IMR-90 (cell line): Measurements from ENCODE around the gene MUC20. TPM values are rescaled to one million over a fixed set of nuclear protein-coding genes. Genes with fewer than 3 reads are reported as not detected.

Experiments
- ATAC-seq: fragments of 200-7000 bp; cut with Tn5 transposase; 2 replicates; pipeline ENCODE4 v1.9.1; 2020; ENCODE audit warnings: low read depth, mild to moderate bottlenecking, moderate library complexity
- BruUV-seq: library from RNA; stranded (reverse); fragments of 400-500 nt; replicated peaks from 2 replicates; lab custom pipeline; 2021; lab: Mats Ljungman, UMichigan
- CTCF ChIA-PET: fragments of 300-600 bp; formaldehyde crosslinking; extraction: SDS; loops from one replicate; lab custom pipeline; 2021; ENCODE audit warnings: antibody characterized with exemption; lab: Yijun Ruan, JAX
- POLR2A ChIA-PET: fragments of 300-600 bp; sonication (Branson Sonifier 250); formaldehyde crosslinking; loops from one replicate; lab custom pipeline; 2022; ENCODE audit warnings: antibody characterized with exemption; ENCODE audit not compliant: unreplicated experiment; lab: Charles Lee
- DNase-seq: peaks from one replicate; pipeline ENCODE4 v3.0.0; 2013
- H2AFZ ChIP-seq: replicated peaks from 2 replicates; pipeline ENCODE3; 2013; ENCODE audit warnings: low read length, mild to moderate bottlenecking; ENCODE audit not compliant: poor library complexity
- H2AK5ac ChIP-seq: 2 replicates; pipeline ENCODE4 v1.6.1; 2013; ENCODE audit warnings: low read depth, low read length, inconsistent platforms
- H2AK9ac ChIP-seq: replicated peaks from 2 replicates; pipeline ENCODE3; 2013; ENCODE audit warnings: mild to moderate bottlenecking, low read depth, low read length, moderate library complexity; ENCODE audit not compliant: poor library complexity
- H2BK120ac ChIP-seq: 2 replicates; pipeline ENCODE4 v1.6.1; 2013; ENCODE audit warnings: low read depth, low read length, inconsistent platforms
- H2BK15ac ChIP-seq: 3 replicates; pipeline ENCODE4 v1.6.1; 2013; ENCODE audit warnings: low read depth, low read length, inconsistent platforms
- H2BK20ac ChIP-seq: 2 replicates; pipeline ENCODE4 v1.6.1; 2013; ENCODE audit warnings: low read depth, mild to moderate bottlenecking, inconsistent platforms, low read length, moderate library complexity
- H2BK5ac ChIP-seq: 2 replicates; pipeline ENCODE4 v1.6.1; 2013; ENCODE audit warnings: mild to moderate bottlenecking, low read depth, low read length, inconsistent platforms; ENCODE audit not compliant: poor library complexity, severe bottlenecking
- H3K14ac ChIP-seq: replicated peaks from 2 replicates; pipeline ENCODE4 v1.6.1; 2013; ENCODE audit warnings: low read depth, low read length, inconsistent platforms
- H3K18ac ChIP-seq: 2 replicates; pipeline ENCODE4 v1.6.1; 2013; ENCODE audit warnings: low read depth, low read length, control low read depth
- H3K23ac ChIP-seq: 2 replicates; pipeline ENCODE4 v1.6.1; 2013; ENCODE audit warnings: low read depth, low read length, inconsistent platforms
- H3K27ac ChIP-seq: 2 replicates; pipeline ENCODE4 v1.5.1; 2013; ENCODE audit warnings: mild to moderate bottlenecking, control low read depth, low read length; ENCODE audit not compliant: insufficient read depth
- H3K27me3 ChIP-seq: 2 replicates; pipeline ENCODE4 v1.6.1; 2013; ENCODE audit warnings: low read length; ENCODE audit not compliant: control insufficient read depth, insufficient read depth
- H3K36me3 ChIP-seq: 2 replicates; pipeline ENCODE4 v1.6.1; 2013; ENCODE audit warnings: low read length, mixed read lengths; ENCODE audit not compliant: control insufficient read depth, insufficient read depth
- H3K4ac ChIP-seq: 2 replicates; pipeline ENCODE4 v1.6.1; 2013; ENCODE audit warnings: low read depth, low read length, inconsistent platforms
- H3K4me1 ChIP-seq: 2 replicates; pipeline ENCODE4 v1.6.1; 2013; ENCODE audit warnings: low read length, mixed read lengths; ENCODE audit not compliant: control insufficient read depth, insufficient read depth
- H3K4me2 ChIP-seq: 2 replicates; pipeline ENCODE4 v1.6.1; 2013; ENCODE audit warnings: low read depth, mild to moderate bottlenecking, control low read depth, low read length, moderate library complexity
- H3K4me3 ChIP-seq: 2 replicates; pipeline ENCODE4 v1.5.1; 2013; ENCODE audit warnings: low read depth, mild to moderate bottlenecking, control low read depth, low read length, moderate library complexity; ENCODE audit not compliant: insufficient read depth
- H3K56ac ChIP-seq: 2 replicates; pipeline ENCODE4 v1.6.1; 2013; ENCODE audit warnings: low read length, inconsistent platforms; ENCODE audit not compliant: insufficient read depth; ENCODE audit errors: extremely low read depth
- H3K79me1 ChIP-seq, 2 experiments: 2 replicates each; pipeline ENCODE4 v1.6.1; 2013; ENCODE audit warnings: low read length in 2 of 2, inconsistent platforms in 1 of 2, low read depth in 1 of 2
- H3K9ac ChIP-seq: 2 replicates; pipeline ENCODE4 v1.6.1; 2013; ENCODE audit warnings: low read depth, low read length, control low read depth
- H3K9me1 ChIP-seq: 2 replicates; pipeline ENCODE4 v1.6.1; 2013; ENCODE audit warnings: low read length, inconsistent platforms; ENCODE audit not compliant: insufficient read depth
- H3K9me3 ChIP-seq: 2 replicates; pipeline ENCODE4 v1.6.1; 2013; ENCODE audit warnings: low read length; ENCODE audit not compliant: control insufficient read depth, insufficient read depth
- H4K20me1 ChIP-seq: 2 replicates; pipeline ENCODE4 v1.6.1; 2013; ENCODE audit warnings: low read length, inconsistent platforms; ENCODE audit not compliant: insufficient read depth
- H4K5ac ChIP-seq: 2 replicates; pipeline ENCODE4 v1.6.1; 2013; ENCODE audit warnings: mild to moderate bottlenecking, low read depth, low read length, control low read depth
- H4K8ac ChIP-seq, 2 experiments: 2 replicates each; pipeline ENCODE4 v1.6.1; 2013; ENCODE audit warnings: low read depth in 2 of 2, low read length in 2 of 2, control low read depth in 1 of 2, inconsistent platforms in 1 of 2
- H4K91ac ChIP-seq: 2 replicates; pipeline ENCODE4 v1.6.1; 2013; ENCODE audit warnings: low read depth, low read length, inconsistent platforms; ENCODE audit not compliant: insufficient read depth
- CHD1 ChIP-seq: IDR thresholded peaks from 2 replicates; pipeline ENCODE4 v1.6.1; 2012; ENCODE audit warnings: low read depth, low read length, improper control_type of control experiment
- RFX5 ChIP-seq: IDR thresholded peaks from 2 replicates; pipeline ENCODE4 v1.8.0; 2012; ENCODE audit warnings: low read depth, mild to moderate bottlenecking, low read length, moderate library complexity
- WGBS, 2 experiments: methylation state at CpG; one replicate each; pipeline versions ENCODE4 v1.1.5 to v1.1.7; 2013; ENCODE audit warnings: missing lambda C conversion rate in 2 of 2; ENCODE audit not compliant: insufficient read length in 1 of 2; ENCODE audit errors: extremely low coverage in 2 of 2; 5-methylcytosine and 5-hydroxymethylcytosine counted together
- dilution Hi-C: fragments of 300-500 bp; cut with HindIII; formaldehyde crosslinking; loops from one replicate; pipeline ENCODE4 v1.14.3; 2018; ENCODE audit warnings: low sequenced_read_pairs; ENCODE audit not compliant: unreplicated experiment
- in situ Hi-C: fragments of 300-500 bp; cut with MboI; formaldehyde crosslinking; loops from 3 replicates; pipeline ENCODE4 v1.14.3; 2019; ENCODE audit warnings: low sequenced_read_pairs, inconsistent platforms, mixed read lengths
- intact Hi-C: fragments of 100-400 bp; cut with micrococcal nuclease; formaldehyde crosslinking; loops from 2 replicates; pipeline ENCODE4 v1.10.0; 2022
- polyA plus RNA-seq, 3 experiments: library from polyadenylated mRNA; depleted of rRNA; stranded (reverse); fragments of >200 nt; gene quantifications; 2 replicates each; pipeline ENCODE4 v1.2.3, GENCODE V29; 2012; ENCODE audit warnings: low replicate concordance in 1 of 3
- total RNA-seq: library from RNA; depleted of rRNA; stranded (reverse); fragments of >200 nt; gene quantifications from 2 replicates; pipeline ENCODE4 v1.2.3, GENCODE V29; 2012

Gene MUC20
- total and polyA plus RNA-seq, 2 of the 4 experiments (the other 2 are of a cell fraction), result 0.12 TPM; not detected in 1

GRCh38 chr3:195771646-195772300 lies 51.0 kb downstream of the MUC20 start:
- CTCF ChIA-PET, result no interaction called here
- DNase-seq, result no peak

More at GRCh38 chr3:195771646-195772300, 51.0 kb downstream of the MUC20 start:
- Histone ChIP-seq H3K4ac (no peak overlapping the region), H3K4me3 (no peak overlapping the region), H2BK20ac (no peak overlapping the region), H3K79me1 (no peaks in the 10 kb centered on the region), H2BK5ac (no peak overlapping the region), H3K27me3 (peaks cover 2% of the 10 kb centered on the region; the same call in 1 of the 2 replicates), H3K9ac (no peak overlapping the region), H3K27ac (no peak overlapping the region), H4K91ac (no peak overlapping the region), H3K56ac (no peak overlapping the region), H3K23ac (no peak overlapping the region), H3K18ac (no peak overlapping the region), H2AK5ac (no peak overlapping the region), H2BK15ac (no peak overlapping the region), H3K9me1 (no peaks in the 10 kb centered on the region), H3K36me3 (no peaks in the 10 kb centered on the region), H2AFZ (no peak overlapping the region), H3K4me1 (no peaks in the 10 kb centered on the region), H3K4me2 (no peak overlapping the region), H3K9me3 (peaks cover 1% of the 10 kb centered on the region; the same call in 1 of the 2 replicates), H2AK9ac (no peak overlapping the region), H4K20me1 (no peaks in the 10 kb centered on the region), H2BK120ac (no peak overlapping the region), H4K5ac (no peak overlapping the region), H3K14ac (no peak overlapping the region), H4K8ac (no peak overlapping the region)
- dilution Hi-C loops, result no loop called here
- intact Hi-C loops, result no loop called here
- no peak for TF ChIP-seq RFX5
- TF ChIP-seq CHD1, result no peak
- BruUV-seq, result no TSS peak
- in situ Hi-C loops, result no loop called here
- POLR2A ChIA-PET, result no interaction called here
- 87% methylated on average over 5 of the region's 14 CpGs; no CpG with 5 or more reads in 1 of the 2 experiments for WGBS, 2 experiments
- ATAC-seq, result no peak
